Lower leg skin (tissue), 4 donors: ENCODE measurements around the gene NDRG3. TPM values are rescaled to one million over a fixed set of nuclear protein-coding genes. Genes with fewer than 3 reads are reported as not detected.

ENCODE experiments used
- DNase-seq, 2 donors: peaks; one replicate each; pipeline ENCODE4 v3.0.0-alpha.2; 2019; ENCODE audit warnings: low spot score in 2 of 2
- H3K4me3 ChIP-seq: fragments of 200-600 bp; sonication (generic); 2 replicates; pipeline ENCODE4 v1.5.1; 2017; ENCODE audit warnings: mild to moderate bottlenecking, low read depth; ENCODE audit not compliant: poor library complexity, severe bottlenecking
- CTCF ChIP-seq, 3 donors: fragments of 450-650 bp; IDR thresholded peaks; one replicate each; pipeline ENCODE4 v1.5.1; 2016; ENCODE audit warnings: antibody characterized with exemption in 3 of 3, mild to moderate bottlenecking in 3 of 3, moderate library complexity in 2 of 3
- POLR2A ChIP-seq, 2 donors: fragments of 450-650 bp; IDR thresholded peaks; one replicate each; pipeline ENCODE4 v1.6.1; 2016 to 2017; ENCODE audit warnings: antibody characterized with exemption in 2 of 2, mild to moderate bottlenecking in 1 of 2, moderate library complexity in 1 of 2
- WGBS, 2 donors: methylation state at CpG; one replicate each; pipeline ENCODE4 v1.1.5; 2018; 5-methylcytosine and 5-hydroxymethylcytosine counted together
- intact Hi-C: fragments of 100-400 bp; cut with DNase I; formaldehyde crosslinking; loops from one replicate; pipeline ENCODE4 v1.15.0; 2023; ENCODE audit warnings: low total_unique reads
- total RNA-seq, 4 donors: library from RNA; depleted of rRNA; stranded (reverse); fragments of >200 nt; gene quantifications; one replicate each; pipeline ENCODE4 v1.1.0, GENCODE V29; 2016

NDRG3 gene
- total RNA-seq, 4 donors from 2014 or later: 16.6 to 21.8 (median 19.8) TPM

GRCh38 chr20:36624944-36625324 is 121.0 kb downstream of the NDRG3 start:
- no peak for DNase-seq
- TF ChIP-seq CTCF (IDR thresholded peaks at IDR 0.05) (no peak), POLR2A (IDR thresholded peaks at IDR 0.05) (no peak)
- 83 to 87% methylated on average over 2 of the region's 2 CpGs for WGBS, 2 donors
- intact Hi-C loops: no loop called here
- H3K4me3 ChIP-seq: no peak overlapping the region

- 46 to 59% methylated on average over 14 of the region's 14 CpGs for WGBS, 2 donors
- H3K4me3 ChIP-seq: no peak overlapping the region
- intact Hi-C loops: no loop called here
- TF ChIP-seq CTCF (IDR thresholded peaks at IDR 0.05) (no peak), POLR2A (IDR thresholded peaks at IDR 0.05) (no peak)
- no peak for DNase-seq
Measured at GRCh38 chr20:36624068-36624943, 121.6 kb downstream of the NDRG3 start.

GRCh38 chr20:36623444-36623843 is 122.4 kb downstream of the NDRG3 start:
- intact Hi-C loops: no loop called here
- no peak overlapping the region for H3K4me3 ChIP-seq
- no peak for TF ChIP-seq POLR2A (IDR thresholded peaks at IDR 0.05)
- TF ChIP-seq CTCF (IDR thresholded peaks at IDR 0.05): no peak
- WGBS, 2 donors: 89 to 99% methylated on average over 2 of the region's 2 CpGs
- DNase-seq: no peak

GRCh38 chr20:36620917-36621316 is 125.0 kb downstream of the NDRG3 start:
- H3K4me3 ChIP-seq: no peak overlapping the region
- 90 to 92% methylated on average over 5 of the region's 5 CpGs for WGBS, 2 donors
- intact Hi-C loops: no loop called here
- DNase-seq: no peak
- TF ChIP-seq CTCF (IDR thresholded peaks at IDR 0.05) (no peak), POLR2A (IDR thresholded peaks at IDR 0.05) (no peak)

- 86 to 88% methylated on average over 14 of the region's 14 CpGs for WGBS, 2 donors
- TF ChIP-seq POLR2A (IDR thresholded peaks at IDR 0.05): no peak
- no peak for TF ChIP-seq CTCF (IDR thresholded peaks at IDR 0.05)
- DNase-seq: no peak
- no peak overlapping the region for H3K4me3 ChIP-seq
- intact Hi-C loops: no loop called here
Measured at GRCh38 chr20:36614781-36615557, 130.9 kb downstream of the NDRG3 start.
